Coronary artery (tissue), 2 donors: Measurements from ENCODE around the gene BBS9.

Experiments
- DNase-seq: peaks from one replicate; pipeline ENCODE4 v3.0.0-alpha.2; 2017; ENCODE audit warnings: low spot score
- H3K27ac ChIP-seq, 2 donors: fragments of 200-600 bp; sonication (generic); one replicate each; pipeline ENCODE4 v1.5.1; 2016 to 2019
- H3K4me3 ChIP-seq: fragments of 200-600 bp; sonication (generic); 2 replicates; pipeline ENCODE4 v1.5.1; 2016; ENCODE audit warnings: mild to moderate bottlenecking, moderate library complexity
- TF ChIP-seq, protein P1 (sequence below): fragments of 200-600 bp; sonication (generic); IDR thresholded peaks from one replicate; pipeline ENCODE4 v1.5.1; 2019; ENCODE audit warnings: antibody characterized with exemption

The BBS9 gene

DNA sequence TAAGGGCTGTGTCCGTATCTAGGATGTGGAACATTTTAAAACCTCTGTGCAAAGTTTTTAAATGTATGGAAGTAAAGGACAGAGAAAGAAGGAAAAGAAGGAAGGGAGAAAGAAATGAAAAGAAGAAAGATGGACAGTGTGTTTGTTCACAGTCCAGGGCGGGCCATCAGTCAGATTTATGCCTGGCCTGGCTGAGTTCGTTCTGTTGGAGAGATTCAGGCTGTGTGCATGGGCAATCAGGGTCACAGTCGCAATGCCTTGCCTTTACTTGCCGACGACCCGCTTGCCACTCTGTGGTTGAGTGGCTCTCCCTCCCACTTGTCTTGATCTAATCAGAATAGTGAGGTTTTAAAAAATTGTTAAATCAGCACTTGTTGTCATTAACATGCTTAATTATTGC, 406.6 kb downstream of the BBS9 start:
- TF ChIP-seq, protein P1, sequence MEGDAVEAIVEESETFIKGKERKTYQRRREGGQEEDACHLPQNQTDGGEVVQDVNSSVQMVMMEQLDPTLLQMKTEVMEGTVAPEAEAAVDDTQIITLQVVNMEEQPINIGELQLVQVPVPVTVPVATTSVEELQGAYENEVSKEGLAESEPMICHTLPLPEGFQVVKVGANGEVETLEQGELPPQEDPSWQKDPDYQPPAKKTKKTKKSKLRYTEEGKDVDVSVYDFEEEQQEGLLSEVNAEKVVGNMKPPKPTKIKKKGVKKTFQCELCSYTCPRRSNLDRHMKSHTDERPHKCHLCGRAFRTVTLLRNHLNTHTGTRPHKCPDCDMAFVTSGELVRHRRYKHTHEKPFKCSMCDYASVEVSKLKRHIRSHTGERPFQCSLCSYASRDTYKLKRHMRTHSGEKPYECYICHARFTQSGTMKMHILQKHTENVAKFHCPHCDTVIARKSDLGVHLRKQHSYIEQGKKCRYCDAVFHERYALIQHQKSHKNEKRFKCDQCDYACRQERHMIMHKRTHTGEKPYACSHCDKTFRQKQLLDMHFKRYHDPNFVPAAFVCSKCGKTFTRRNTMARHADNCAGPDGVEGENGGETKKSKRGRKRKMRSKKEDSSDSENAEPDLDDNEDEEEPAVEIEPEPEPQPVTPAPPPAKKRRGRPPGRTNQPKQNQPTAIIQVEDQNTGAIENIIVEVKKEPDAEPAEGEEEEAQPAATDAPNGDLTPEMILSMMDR: no peak
- Histone ChIP-seq H3K4me3 (no peak overlapping the region), H3K27ac (no peak overlapping the region)
- no peak for DNase-seq

GRCh38 chr7:33536398-33537103, 407.2 kb downstream of the BBS9 start:
- DNase-seq: no peak
- H3K4me3 ChIP-seq: no peak overlapping the region
- no peak overlapping the region for H3K27ac ChIP-seq
- TF ChIP-seq, protein P1: no peak

DNA sequence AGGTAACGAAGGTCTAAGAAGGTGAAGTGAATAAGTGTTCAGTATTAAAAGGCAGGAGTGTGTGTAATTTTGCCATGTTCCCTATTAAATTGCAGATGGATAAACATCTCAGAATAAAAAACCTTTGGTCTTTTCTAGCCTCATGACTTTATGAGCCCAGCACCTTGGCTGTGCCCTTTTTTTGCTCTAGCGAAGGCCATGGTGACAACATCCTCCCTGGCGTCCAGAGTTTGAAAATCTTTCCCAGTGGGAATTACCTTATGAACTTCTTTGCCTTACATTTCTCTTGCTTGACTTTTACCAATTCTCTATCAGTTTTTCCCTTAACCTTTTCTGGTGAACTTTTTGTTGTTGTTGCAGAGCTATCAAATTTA, 407.7 kb downstream of the BBS9 start:
- Histone ChIP-seq H3K4me3 (no peak overlapping the region), H3K27ac (no peak overlapping the region)
- DNase-seq: no peak
- TF ChIP-seq, protein P1: no peak

DNA sequence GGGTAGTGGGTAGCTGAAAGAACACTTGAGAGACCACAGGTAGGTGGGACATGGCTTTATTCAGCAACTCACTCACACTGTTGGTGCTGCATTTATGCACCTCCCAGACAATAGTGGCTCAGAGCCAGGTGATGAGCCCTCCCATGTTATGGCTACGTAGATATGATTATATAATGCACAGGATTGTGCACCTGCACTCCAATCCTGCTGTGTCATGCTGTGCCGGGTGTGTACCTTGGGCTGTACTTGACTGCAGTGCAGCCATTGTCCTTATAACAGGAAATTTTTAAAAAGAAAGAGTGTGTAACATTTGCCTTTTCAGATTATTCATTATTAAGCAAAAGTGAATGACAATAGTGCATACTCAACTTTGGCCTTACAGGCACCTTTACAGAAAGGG, 409.8 kb downstream of the BBS9 start:
- Histone ChIP-seq H3K27ac (no peak overlapping the region), H3K4me3 (no peak overlapping the region)
- DNase-seq: no peak
- TF ChIP-seq, protein P1: no peak

GRCh38 chr7:33539659-33540400, 410.5 kb downstream of the BBS9 start:
- no peak overlapping the region for H3K4me3 ChIP-seq
- no peak overlapping the region for H3K27ac ChIP-seq
- no peak for DNase-seq
- TF ChIP-seq, protein P1: no peak

GRCh38 chr7:33547880-33548279, 418.5 kb downstream of the BBS9 start:
- no peak overlapping the region for H3K27ac ChIP-seq
- TF ChIP-seq, protein P1: no peak
- H3K4me3 ChIP-seq: no peak overlapping the region
- DNase-seq: no peak

DNA sequence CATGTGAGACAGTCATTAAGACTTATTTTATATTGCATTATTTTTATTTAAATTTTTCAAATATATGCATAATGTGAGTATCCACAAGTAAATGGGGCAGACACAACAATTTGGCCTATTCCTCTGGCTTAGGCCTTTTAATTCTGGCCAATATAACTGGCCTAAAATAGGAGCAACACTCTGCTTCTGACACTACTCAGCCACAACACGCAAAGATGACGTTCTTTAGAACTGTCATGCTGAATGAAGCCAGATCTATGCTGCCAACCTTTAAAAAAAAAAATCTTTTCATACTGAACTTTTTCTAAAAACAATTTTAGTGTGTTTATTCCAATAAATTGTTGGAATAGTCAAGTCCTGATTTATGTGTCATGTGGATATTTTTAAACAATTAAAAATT, 421.0 kb downstream of the BBS9 start:
- Histone ChIP-seq H3K4me3 (no peak overlapping the region), H3K27ac (no peak overlapping the region)
- TF ChIP-seq, protein P1: no peak
- DNase-seq: no peak
